Measurements from ENCODE around the gene MDM1. TPM values are rescaled to one million over a fixed set of nuclear protein-coding genes. Genes with fewer than 3 reads are reported as not detected.

The MDM1 gene
- total and polyA plus RNA-seq, 2 experiments from 2014 or later, result 13.6 to 18.9 TPM

GRCh38 chr12:68335462-68335861 is 3.3 kb upstream of the MDM1 start:
- H3K27me3 Mint-ChIP-seq (ENCODE audit: insufficient read depth, low read depth, poor library complexity), result peaks cover 2% of the 10 kb centered on the region
- H3K4me3 ChIP-seq, result no peak overlapping the region
- peaks cover 13% of the 10 kb centered on the region for H3K4me1 ChIP-seq (ENCODE audit: insufficient read depth)
- H3K79me2 ChIP-seq (replicated peaks; ENCODE audit: insufficient read depth), result no peaks in the 10 kb centered on the region
- H3F3A ChIP-seq (replicated peaks; ENCODE audit: low read depth), result 0 out of 2 replicates have a peak, but pooled peaks cover 5% of the 10 kb centered on the region
- peak overlapping the region; percentile 53 for H2AFZ ChIP-seq
- H3K27ac ChIP-seq (ENCODE audit: low read depth), result no peak overlapping the region
- TF ChIP-seq NANOG (IDR thresholded peaks at IDR 0.05; ENCODE audit: borderline replicate concordance), result no peak
- no peak for TF ChIP-seq EZH2phosphoT487 (IDR thresholded peaks at IDR 0.05; ENCODE audit: unreplicated experiment)
- no peak for TF ChIP-seq JUNB (IDR thresholded peaks at IDR 0.05; ENCODE audit: unreplicated experiment)
- no peak for TF ChIP-seq EZH2 (IDR thresholded peaks at IDR 0.05; ENCODE audit: low read depth, unreplicated experiment)
- TF ChIP-seq CREB1 (CRISPR knock-in tag; IDR thresholded peaks at IDR 0.05; ENCODE audit: low read depth), result no peak
- no peak for TF ChIP-seq CTCF (conservative IDR thresholded peaks at IDR 0.05; ENCODE audit: low read depth in 2 of 2)
- TF ChIP-seq ETS1 (IDR thresholded peaks at IDR 0.05), result no peak
- no peak for TF ChIP-seq ZNF462 (CRISPR knock-in tag; IDR thresholded peaks at IDR 0.05)
- TF ChIP-seq ZNF331 (CRISPR knock-in tag; IDR thresholded peaks at IDR 0.05; ENCODE audit: low read depth), result no peak
- no peak for TF ChIP-seq REST (IDR thresholded peaks at IDR 0.05; ENCODE audit: unreplicated experiment)
- no peak for TF ChIP-seq POLR2AphosphoS5 (IDR thresholded peaks at IDR 0.05; ENCODE audit: low read depth)
- TF ChIP-seq STAT1 (IDR thresholded peaks at IDR 0.05; ENCODE audit: unreplicated experiment), result no peak
- no peak for TF ChIP-seq ZNF114 (CRISPR knock-in tag; IDR thresholded peaks at IDR 0.05)
- H3K27ac Mint-ChIP-seq, result no peak overlapping the region
- no peak for ATAC-seq
- DNase-seq (ENCODE audit: low spot score), result no peak
- H3K9me2 ChIP-seq (ENCODE audit: insufficient read depth), result no peaks in the 10 kb centered on the region
- no peaks in the 10 kb centered on the region for H3K27me3 ChIP-seq (ENCODE audit: insufficient read depth)
- no peaks in the 10 kb centered on the region for H3K36me3 ChIP-seq (ENCODE audit: insufficient read depth)
- H3K4me1 Mint-ChIP-seq, result peaks cover 32% of the 10 kb centered on the region
- H3K36me3 Mint-ChIP-seq (ENCODE audit: low read depth), result no peaks in the 10 kb centered on the region; the same call in 2 of the 3 replicates
- H3K9me3 Mint-ChIP-seq, result no peaks in the 10 kb centered on the region
- H3K4me3 Mint-ChIP-seq, result no peak overlapping the region
- no peak overlapping the region for H3K4me2 ChIP-seq
- no peaks in the 10 kb centered on the region for H4K20me1 ChIP-seq (replicated peaks; ENCODE audit: insufficient read depth)

Measured in GM23338 (cell line).